HAP-1 (cell line): ENCODE measurements around the gene CEACAM20.

ENCODE experiments used
- DNase-seq, 2 experiments: peaks; one replicate each; pipeline ENCODE4 v3.0.0-alpha.2; 2016 to 2020; ENCODE audit warnings: low spot score in 2 of 2
- H3K27me3 ChIP-seq: fragments of 250-450 bp; sonication (Bioruptor Pico); 2 replicates; pipeline ENCODE4 v1.5.1; 2020; ENCODE audit warnings: low read depth, mild to moderate bottlenecking, moderate library complexity
- H3K36me3 ChIP-seq: fragments of 250-450 bp; sonication (Bioruptor Pico); replicated peaks from 2 replicates; pipeline ENCODE4 v1.5.1; 2020; ENCODE audit warnings: mild to moderate bottlenecking
- H3K4me1 ChIP-seq: fragments of 250-450 bp; sonication (Bioruptor Pico); 2 replicates; pipeline ENCODE4 v1.5.1; 2020; ENCODE audit warnings: mild to moderate bottlenecking
- H3K4me3 ChIP-seq: fragments of 250-450 bp; sonication (Bioruptor Pico); 2 replicates; pipeline ENCODE4 v1.5.1; 2020; ENCODE audit warnings: mild to moderate bottlenecking, moderate library complexity
- H3K9me3 ChIP-seq: fragments of 250-450 bp; sonication (Bioruptor Pico); 2 replicates; pipeline ENCODE4 v1.5.1; 2020; ENCODE audit warnings: mild to moderate bottlenecking, moderate library complexity
- in situ Hi-C: fragments of 300-500 bp; cut with MboI; formaldehyde crosslinking; loops from 3 replicates; pipeline ENCODE4 v1.14.3; 2020; ENCODE audit warnings: low sequenced_read_pairs, inconsistent platforms, mixed read lengths

Gene CEACAM20

GRCh38 chr19:44529536-44529935, at the start of gene CEACAM20:
Gene CEACAM20 (minus strand): TSS chr19:44529675. CDS start chr19:44529509, 166 bp downstream.
- no peak for DNase-seq
- H3K36me3 ChIP-seq, result no peaks in the 10 kb centered on the region
- in situ Hi-C loops, result no loop called here
- peaks cover 8% of the 10 kb centered on the region; the same call in 1 of the 2 replicates for H3K27me3 ChIP-seq
- H3K4me1 ChIP-seq, result no peaks in the 10 kb centered on the region
- H3K4me3 ChIP-seq, result no peak within 1 kb of the TSS
- H3K9me3 ChIP-seq, result no peaks in the 10 kb centered on the region

- peaks cover 4% of the 10 kb centered on the region; the same call in 1 of the 2 replicates for H3K4me1 ChIP-seq
- no peaks in the 10 kb centered on the region for H3K27me3 ChIP-seq
- H3K9me3 ChIP-seq, result no peaks in the 10 kb centered on the region
- H3K4me3 ChIP-seq, result no peak overlapping the region
- no peaks in the 10 kb centered on the region for H3K36me3 ChIP-seq
- DNase-seq, result peak in 1 of 2 experiments; percentile 1
- in situ Hi-C loops, result loop anchor here (10.0 kb wide), 2 partner anchors 197 to 267 kb away; partner anchors contain the start of genes CBLC and NECTIN2
These were observed 48.0 kb upstream of the CEACAM20 start for GRCh38 chr19:44577566-44577874.

GRCh38 chr19:44576843-44577565, 47.5 kb upstream of the CEACAM20 start:
- DNase-seq, result peak; percentile 73 to 78
- in situ Hi-C loops, result loop anchor here (10.0 kb wide), 2 partner anchors 198 to 268 kb away; partner anchors contain the start of genes CBLC and NECTIN2

DNA sequence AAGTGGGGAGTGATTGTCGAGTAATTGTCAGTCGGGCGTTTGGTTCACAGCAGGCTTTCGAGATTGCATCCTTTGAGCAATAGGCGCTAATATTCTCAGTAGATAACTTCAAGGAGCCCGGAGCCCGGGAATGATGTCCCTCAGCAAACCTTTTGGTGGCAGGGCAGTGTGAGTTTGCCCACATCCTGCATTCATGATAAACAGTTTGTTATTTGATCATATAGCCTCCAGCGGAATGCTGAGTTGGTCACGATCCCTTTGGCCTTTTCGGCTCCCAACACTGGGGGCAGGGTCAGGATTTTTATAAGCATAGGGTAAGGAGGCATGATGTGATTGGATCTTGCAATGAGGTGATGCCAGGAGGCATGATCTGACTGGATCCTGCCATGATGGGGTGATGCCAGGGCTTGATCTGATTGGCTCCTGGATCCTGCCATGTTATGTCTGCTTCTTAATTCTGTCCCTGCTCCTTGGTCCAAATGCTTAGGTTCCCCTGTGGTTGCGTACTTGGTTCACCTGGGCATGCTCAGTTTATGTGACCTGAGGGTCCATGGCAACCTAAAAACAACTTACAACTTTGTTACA, 45.7 kb upstream of the CEACAM20 start:
- H3K4me3 ChIP-seq, result no peak overlapping the region
- H3K27me3 ChIP-seq, result no peaks in the 10 kb centered on the region
- DNase-seq, result peak in 1 of 2 experiments; percentile 14
- no peaks in the 10 kb centered on the region for H3K36me3 ChIP-seq
- in situ Hi-C loops, result loop anchor here (10.0 kb wide), 2 partner anchors 200 to 270 kb away; partner anchors contain the start of genes CBLC and NECTIN2
- peaks cover 4% of the 10 kb centered on the region; the same call in 1 of the 2 replicates for H3K4me1 ChIP-seq
- no peaks in the 10 kb centered on the region for H3K9me3 ChIP-seq

More at GRCh38 chr19:44576843-44577565, 47.5 kb upstream of the CEACAM20 start:
- H3K36me3 ChIP-seq, result no peaks in the 10 kb centered on the region
- no peaks in the 10 kb centered on the region for H3K27me3 ChIP-seq
- no peak overlapping the region for H3K4me3 ChIP-seq
- H3K9me3 ChIP-seq, result no peaks in the 10 kb centered on the region
- peaks cover 4% of the 10 kb centered on the region; the same call in 1 of the 2 replicates for H3K4me1 ChIP-seq

GRCh38 chr19:44574186-44574950, 44.9 kb upstream of the CEACAM20 start:
- Histone ChIP-seq H3K36me3 (no peaks in the 10 kb centered on the region), H3K9me3 (no peaks in the 10 kb centered on the region), H3K4me3 (no peak overlapping the region), H3K27me3 (no peaks in the 10 kb centered on the region), H3K4me1 (peaks cover 4% of the 10 kb centered on the region; the same call in 1 of the 2 replicates)
- in situ Hi-C loops, result loop anchor here (5.0 to 10.0 kb wide), 3 partner anchors 83 to 270 kb away; partner anchors contain the start of genes CBLC and NECTIN2
- peak in 1 of 2 experiments; percentile 3 for DNase-seq

GRCh38 chr19:44573627-44574026, 44.2 kb upstream of the CEACAM20 start:
- Histone ChIP-seq H3K4me1 (peaks cover 4% of the 10 kb centered on the region; the same call in 1 of the 2 replicates), H3K36me3 (no peaks in the 10 kb centered on the region), H3K9me3 (no peaks in the 10 kb centered on the region), H3K4me3 (no peak overlapping the region), H3K27me3 (no peaks in the 10 kb centered on the region)
- peak in 1 of 2 experiments; percentile 8 for DNase-seq
- in situ Hi-C loops, result loop anchor here (5.0 to 10.0 kb wide), 3 partner anchors 84 to 271 kb away; partner anchors contain the start of genes CBLC and NECTIN2

GRCh38 chr19:44573183-44573582, 43.7 kb upstream of the CEACAM20 start:
- in situ Hi-C loops, result loop anchor here (5.0 to 10.0 kb wide), 3 partner anchors 84 to 272 kb away; partner anchors contain the start of genes CBLC and NECTIN2
- no peak for DNase-seq
- H3K4me1 ChIP-seq, result peaks cover 4% of the 10 kb centered on the region; the same call in 1 of the 2 replicates
- no peaks in the 10 kb centered on the region for H3K27me3 ChIP-seq
- no peaks in the 10 kb centered on the region for H3K9me3 ChIP-seq
- H3K4me3 ChIP-seq, result no peak overlapping the region
- H3K36me3 ChIP-seq, result no peaks in the 10 kb centered on the region

- Histone ChIP-seq H3K4me3 (no peak overlapping the region), H3K9me3 (no peaks in the 10 kb centered on the region), H3K4me1 (peaks cover 4% of the 10 kb centered on the region), H3K36me3 (no peaks in the 10 kb centered on the region), H3K27me3 (no peaks in the 10 kb centered on the region; the same call in 1 of the 2 replicates)
- in situ Hi-C loops, result loop anchor here (5.0 to 10.0 kb wide), 3 partner anchors 85 to 272 kb away; partner anchors contain the start of genes CBLC and NECTIN2
- no peak for DNase-seq
These were observed 43.1 kb upstream of the CEACAM20 start for GRCh38 chr19:44572581-44572900.

- Histone ChIP-seq H3K9me3 (no peaks in the 10 kb centered on the region), H3K27me3 (no peaks in the 10 kb centered on the region; the same call in 1 of the 2 replicates), H3K36me3 (no peaks in the 10 kb centered on the region), H3K4me1 (peaks cover 9% of the 10 kb centered on the region), H3K4me3 (no peak overlapping the region)
- DNase-seq, result peak in 1 of 2 experiments; percentile 3
- in situ Hi-C loops, result loop anchor here (5.0 to 10.0 kb wide), 3 partner anchors 85 to 273 kb away; partner anchors contain the start of genes CBLC and NECTIN2
These were observed 42.5 kb upstream of the CEACAM20 start for GRCh38 chr19:44571830-44572580.

DNA sequence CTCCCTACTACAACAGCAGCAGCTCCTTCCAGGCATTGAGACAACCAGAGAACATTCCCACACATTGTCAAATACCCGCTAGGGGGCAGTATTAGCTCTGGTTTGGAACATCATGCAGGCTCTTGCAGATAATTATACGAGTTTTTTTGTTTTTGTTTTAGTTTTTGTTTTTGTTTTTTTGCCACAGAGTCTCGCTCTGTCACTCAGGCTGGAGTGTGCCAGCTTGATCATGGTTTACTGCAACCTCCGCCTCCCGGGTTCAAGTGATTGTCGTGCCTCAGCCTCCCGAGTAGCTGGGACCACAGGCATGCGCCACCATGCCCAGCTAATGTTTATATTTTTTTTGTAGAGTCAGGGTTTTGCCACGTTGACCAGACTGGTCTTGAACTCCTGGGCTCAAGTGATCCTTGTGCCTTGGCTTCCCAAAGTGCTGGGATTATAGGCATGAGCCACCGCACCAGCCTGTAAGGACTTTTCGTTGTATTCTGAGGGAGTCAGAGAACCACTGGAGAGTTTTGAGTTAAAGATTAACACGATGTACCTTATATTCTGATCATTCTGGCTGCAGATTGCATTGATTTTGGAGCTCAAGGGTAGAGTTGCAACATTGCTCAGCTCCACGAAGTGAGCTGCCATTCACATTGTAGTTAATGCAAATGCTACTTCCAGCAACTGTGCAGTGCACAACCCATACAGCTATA, 41.7 kb upstream of the CEACAM20 start:
- Histone ChIP-seq H3K4me1 (peaks cover 14% of the 10 kb centered on the region), H3K9me3 (no peaks in the 10 kb centered on the region), H3K36me3 (no peaks in the 10 kb centered on the region), H3K4me3 (no peak overlapping the region), H3K27me3 (peaks cover 6% of the 10 kb centered on the region)
- DNase-seq, result peak; percentile 76 to 87
- in situ Hi-C loops, result loop anchor here (5.0 to 10.0 kb wide), 3 partner anchors 86 to 274 kb away; partner anchors contain the start of genes CBLC and NECTIN2

GRCh38 chr19:44570603-44570983, 41.1 kb upstream of the CEACAM20 start:
- H3K4me1 ChIP-seq, result peaks cover 18% of the 10 kb centered on the region
- no peaks in the 10 kb centered on the region for H3K36me3 ChIP-seq
- no peak overlapping the region for H3K4me3 ChIP-seq
- H3K27me3 ChIP-seq, result peaks cover 8% of the 10 kb centered on the region
- H3K9me3 ChIP-seq, result no peaks in the 10 kb centered on the region
- in situ Hi-C loops, result loop anchor here (5.0 to 10.0 kb wide), 3 partner anchors 87 to 274 kb away; partner anchors contain the start of genes CBLC and NECTIN2
- DNase-seq, result no peak

- H3K36me3 ChIP-seq, result no peaks in the 10 kb centered on the region
- H3K27me3 ChIP-seq, result peaks cover 8% of the 10 kb centered on the region
- no peak overlapping the region for H3K4me3 ChIP-seq
- H3K9me3 ChIP-seq, result no peaks in the 10 kb centered on the region
- H3K4me1 ChIP-seq, result peaks cover 14% of the 10 kb centered on the region
- in situ Hi-C loops, result no loop called here
- DNase-seq, result no peak
These were observed 38.3 kb upstream of the CEACAM20 start for GRCh38 chr19:44567745-44568144.
